K562 (cell line): ENCODE data around the gene COL25A1. TPM values are rescaled to one million over a fixed set of nuclear protein-coding genes. Genes with fewer than 3 reads are reported as not detected.

Experiments used
- ATF1 ChIP-seq, 2 experiments: fragments of 450-650 bp in 1 of 2; IDR thresholded peaks; 2 replicates each; pipeline ENCODE4 v1.6.1; 2016; ENCODE audit warnings: missing compliant biosample characterization in 1 of 2, missing genetic modification characterization in 1 of 2
- BRD9 ChIP-seq: fragments of 450-650 bp; IDR thresholded peaks from 2 replicates; pipeline ENCODE4 v1.6.1; 2018; ENCODE audit warnings: low read depth; ENCODE audit not compliant: partially characterized antibody
- CC2D1A ChIP-seq: fragments of 450-650 bp; IDR thresholded peaks from 2 replicates; pipeline ENCODE4 v1.6.1; 2017; ENCODE audit warnings: mild to moderate bottlenecking
- DIDO1 ChIP-seq: fragments of 450-650 bp; IDR thresholded peaks from 2 replicates; pipeline ENCODE4 v1.6.1; 2016; ENCODE audit warnings: low read depth, missing biosample characterization, missing genetic modification characterization
- EP400 ChIP-seq: fragments of 450-650 bp; IDR thresholded peaks from 2 replicates; pipeline ENCODE4 v1.6.1; 2017; ENCODE audit warnings: antibody characterized with exemption, mild to moderate bottlenecking, moderate library complexity
- FUS ChIP-seq: fragments of 200-400 bp; formaldehyde crosslinking; optimal IDR thresholded peaks from 2 replicates; pipeline ENCODE3; 2017; ENCODE audit warnings: low read depth, low read length
- HDAC2 ChIP-seq: fragments of 450-650 bp; IDR thresholded peaks from 2 replicates; pipeline ENCODE4 v1.6.1; 2016; ENCODE audit warnings: mild to moderate bottlenecking
- HMGXB4 ChIP-seq: sonication (generic); formaldehyde crosslinking; IDR thresholded peaks from 2 replicates; pipeline ENCODE4 v1.8.1; 2023; ENCODE audit warnings: mild to moderate bottlenecking, missing genetic modification reagents
- ID3 ChIP-seq, 2 experiments: fragments of 250-450 bp in 1 of 2; fragments of 450-650 bp in 1 of 2; sonication (Bioruptor Pico) in 1 of 2; IDR thresholded peaks; 2 replicates each; pipeline versions ENCODE4 v1.6.1 to v1.8.0; 2016 to 2021; ENCODE audit warnings: mild to moderate bottlenecking in 2 of 2, moderate library complexity in 2 of 2, missing compliant biosample characterization in 1 of 2, missing genetic modification characterization in 1 of 2
- MAX ChIP-seq: sonication (generic); formaldehyde crosslinking; IDR thresholded peaks from 2 replicates; pipeline ENCODE4 v1.9.0; 2022; ENCODE audit warnings: mild to moderate bottlenecking, missing genetic modification reagents
- NCOR1 ChIP-seq: fragments of 450-650 bp; IDR thresholded peaks from 2 replicates; pipeline ENCODE4 v1.6.1; 2016; ENCODE audit warnings: mild to moderate bottlenecking, moderate library complexity
- NONO ChIP-seq, 2 experiments: fragments of 200-400 bp in 1 of 2; fragments of 450-650 bp in 1 of 2; formaldehyde crosslinking in 1 of 2; IDR thresholded peaks; 2 replicates each; pipeline ENCODE4 v1.6.1; 2017; ENCODE audit warnings: low read depth in 2 of 2, mild to moderate bottlenecking in 2 of 2, moderate library complexity in 2 of 2, low read length in 1 of 2
- NRF1 ChIP-seq, 2 experiments: fragments of 450-650 bp; IDR thresholded peaks in 1 of 2; conservative IDR thresholded peaks in 1 of 2; 2 replicates each; pipeline ENCODE4 v1.6.1; 2014; ENCODE audit warnings: mild to moderate bottlenecking in 2 of 2
- REST ChIP-seq, 2 experiments: fragments of 450-650 bp; formaldehyde crosslinking in 1 of 2; IDR thresholded peaks; 2 replicates each; pipeline versions ENCODE4 v1.4.0 to v1.6.1; 2014 to 2020; ENCODE audit warnings: mild to moderate bottlenecking in 2 of 2, borderline replicate concordance in 1 of 2, low read depth in 1 of 2
- TAL1 ChIP-seq: fragments of 450-650 bp; IDR thresholded peaks from 2 replicates; pipeline ENCODE4 v1.6.1; 2016; ENCODE audit warnings: mild to moderate bottlenecking
- ZEB2 ChIP-seq: fragments of 450-650 bp; IDR thresholded peaks from 2 replicates; pipeline ENCODE4 v1.6.1; 2016
- ZNF316 ChIP-seq: fragments of 450-650 bp; IDR thresholded peaks from 2 replicates; pipeline ENCODE4 v1.6.1; 2016
- ZNF79 ChIP-seq: fragments of 250-450 bp; sonication (Bioruptor Pico); IDR thresholded peaks from 2 replicates; pipeline ENCODE4 v1.4.0; 2020; ENCODE audit warnings: low read depth, mild to moderate bottlenecking, moderate library complexity
- polyA plus RNA-seq, 8 experiments: library from polyadenylated mRNA; depleted of rRNA in 4 of 8; stranded (reverse) in 5 of 8; unstranded in 3 of 8; fragments of >200 nt; fragmentation: Nextera tagmentation in 2 of 8; fragmentation: Illumina TruSeq in 1 of 8; extraction: Ambion mirVana in 2 of 8; extraction: Trizol in 1 of 8; gene quantifications; 2 replicates each; pipeline versions ENCODE4 v1.2.1 to v1.2.3, GENCODE V29; 2011 to 2014; ENCODE audit warnings: inconsistent platforms in 1 of 8, missing spikeins in 1 of 8
- total RNA-seq, 7 experiments: library from RNA; depleted of rRNA in 6 of 7; stranded (reverse); fragments of >200 nt in 6 of 7; fragmentation: Illumina TruSeq in 2 of 7; extraction: Trizol in 2 of 7; gene quantifications; 2 replicates each; pipeline versions ENCODE4 v1.2.1 to v1.2.3, GENCODE V29; 2011 to 2021; ENCODE audit warnings: low replicate concordance in 1 of 7

COL25A1 gene
- total and polyA plus RNA-seq, 9 of the 15 experiments (the other 6 are each of a cell fraction or from before 2014, with no cell fraction given) = 0.03 to 0.62 (median 0.27) TPM

- TF ChIP-seq HMGXB4 (no peak), MAX (CRISPR knock-in tag) (no peak), NRF1 (conservative IDR thresholded peaks at IDR 0.05 in 1 of 2, IDR thresholded peaks at IDR 0.05 in 1 of 2) (0 out of 4 replicates have a peak, but pooled peaks of 1 of the 2 experiments have one; percentile 19), DIDO1 (tag) (no peak), FUS (no peak), EP400 (0 out of 2 replicates have a peak, but pooled peaks have one; percentile 18), BRD9 (peak; percentile 71), HDAC2 (peak; percentile 92), ZEB2 (peak; percentile 88), CC2D1A (peak; percentile 82), ZNF79 (CRISPR knock-in tag) (no peak), REST (IDR thresholded peaks at IDR 0.05; ENCODE audit: borderline replicate concordance) (0 out of 2 replicates have a peak, but pooled peaks have one; percentile 3), REST (CRISPR knock-in tag; IDR thresholded peaks at IDR 0.05; ENCODE audit: low read depth) (no peak), ATF1 (CRISPR knock-in tag; IDR thresholded peaks at IDR 0.05) (no peak), ATF1 (tag; IDR thresholded peaks at IDR 0.05) (peak; percentile 21; the same call in 1 of the 2 replicates), ID3 (CRISPR knock-in tag; IDR thresholded peaks at IDR 0.05) (no peak), ID3 (tag; IDR thresholded peaks at IDR 0.05) (peak; percentile 96), NONO (IDR thresholded peaks at IDR 0.05; ENCODE audit: low read depth in 2 of 2, low read length in 1 of 2) (no peak), TAL1 (peak; percentile 85), ZNF316 (peak; percentile 52), NCOR1 (peak; percentile 78)
Measured at GRCh38 chr4:109148577-109149075, 153.8 kb downstream of the COL25A1 start (continued).
